Central memory CD8-positive, alpha-beta T cell (primary cell): Measurements from ENCODE around the gene CCNT2.
"Not testable (repeated sequence)": the region's sequence is repeated elsewhere in the genome, so short reads cannot be mapped to it uniquely, and the experiment has no call there.

ENCODE experiments used
- ATAC-seq: fragments of 150-1000 bp; cut with Tn5 transposase; replicated peaks from 2 replicates; pipeline ENCODE4 v1.10.0; 2022; ENCODE audit warnings: mild to moderate bottlenecking, moderate FRiP score, moderate number of reproducible peaks; ENCODE audit not compliant: poor library complexity, severe bottlenecking; ENCODE audit errors: extremely low read depth
- DNase-seq, 2 donors: peaks; one replicate each; pipeline ENCODE4 v3.0.0; 2021; ENCODE audit warnings: low spot score in 2 of 2
- H3K27ac Mint-ChIP-seq: one replicate; pipeline ENCODE4 v1.8.0; 2022; ENCODE audit warnings: low read depth, mild to moderate bottlenecking, moderate library complexity, mixed read lengths
- H3K27me3 Mint-ChIP-seq: one replicate; pipeline ENCODE4 v1.8.0; 2022; ENCODE audit warnings: mixed read lengths
- H3K36me3 Mint-ChIP-seq: one replicate; pipeline ENCODE4 v1.8.0; 2022; ENCODE audit warnings: mild to moderate bottlenecking, moderate library complexity, mixed read lengths; ENCODE audit not compliant: insufficient read depth
- H3K4me1 Mint-ChIP-seq: one replicate; pipeline ENCODE4 v1.8.0; 2022; ENCODE audit warnings: mixed read lengths
- H3K4me3 Mint-ChIP-seq: one replicate; pipeline ENCODE4 v1.8.0; 2022; ENCODE audit warnings: mild to moderate bottlenecking, moderate library complexity, mixed read lengths
- H3K9me3 Mint-ChIP-seq: one replicate; pipeline ENCODE4 v1.8.0; 2022; ENCODE audit warnings: mixed read lengths

CCNT2 gene

DNA sequence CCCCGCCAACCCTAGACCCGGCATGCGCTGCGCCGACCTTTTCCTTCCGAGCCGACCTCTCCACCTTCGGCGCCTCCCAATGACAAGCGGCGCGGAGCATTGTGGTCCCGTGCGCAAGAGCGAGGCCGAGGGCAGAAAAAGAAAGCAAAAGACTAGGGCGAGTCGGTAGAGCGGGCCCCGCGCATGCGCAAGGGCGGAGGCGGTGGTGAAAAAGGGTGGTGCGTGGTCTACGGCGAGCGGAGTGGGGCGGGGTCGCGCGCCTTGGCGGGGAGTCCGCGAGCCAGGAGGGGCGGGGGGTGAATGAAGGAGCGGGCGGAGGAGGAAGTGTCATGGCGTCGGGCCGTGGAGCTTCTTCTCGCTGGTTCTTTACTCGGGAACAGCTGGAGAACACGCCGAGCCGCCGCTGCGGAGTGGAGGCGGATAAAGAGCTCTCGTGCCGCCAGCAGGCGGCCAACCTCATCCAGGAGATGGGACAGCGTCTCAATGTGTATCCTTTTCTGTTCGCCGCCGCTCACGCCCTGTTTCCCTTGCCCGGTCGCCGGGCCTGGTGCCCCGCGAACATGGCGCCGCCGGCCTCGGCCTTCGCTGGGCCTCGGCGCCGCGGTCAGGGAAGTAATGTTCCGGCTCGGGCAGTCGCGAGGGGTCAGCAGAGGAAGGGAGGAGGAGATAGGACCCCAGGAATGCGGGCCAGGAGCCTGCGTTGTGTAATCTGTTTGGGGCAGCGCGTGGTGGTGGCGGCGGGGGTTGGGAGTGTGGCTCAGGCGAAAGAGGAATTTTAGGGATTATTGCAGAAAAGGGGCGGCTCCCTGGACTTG lies at the start of gene CCNT2:
Gene CCNT2 (plus strand): TSS at position 297 of the 815 bp plus-strand sequence. CDS start 33 bp downstream, at position 330.
- ATAC-seq = peak; percentile 86
- Mint-ChIP-seq H3K9me3 (no peaks in the 10 kb centered on the region), H3K4me3 (peak within 1 kb of the TSS; percentile 83), H3K27ac (peak within 1 kb of the TSS; percentile 96), H3K27me3 (no peaks in the 10 kb centered on the region), H3K36me3 (peaks cover 22% of the 10 kb centered on the region), H3K4me1 (peaks cover 42% of the 10 kb centered on the region)
- DNase-seq = peak; percentile 99 to 100

DNA sequence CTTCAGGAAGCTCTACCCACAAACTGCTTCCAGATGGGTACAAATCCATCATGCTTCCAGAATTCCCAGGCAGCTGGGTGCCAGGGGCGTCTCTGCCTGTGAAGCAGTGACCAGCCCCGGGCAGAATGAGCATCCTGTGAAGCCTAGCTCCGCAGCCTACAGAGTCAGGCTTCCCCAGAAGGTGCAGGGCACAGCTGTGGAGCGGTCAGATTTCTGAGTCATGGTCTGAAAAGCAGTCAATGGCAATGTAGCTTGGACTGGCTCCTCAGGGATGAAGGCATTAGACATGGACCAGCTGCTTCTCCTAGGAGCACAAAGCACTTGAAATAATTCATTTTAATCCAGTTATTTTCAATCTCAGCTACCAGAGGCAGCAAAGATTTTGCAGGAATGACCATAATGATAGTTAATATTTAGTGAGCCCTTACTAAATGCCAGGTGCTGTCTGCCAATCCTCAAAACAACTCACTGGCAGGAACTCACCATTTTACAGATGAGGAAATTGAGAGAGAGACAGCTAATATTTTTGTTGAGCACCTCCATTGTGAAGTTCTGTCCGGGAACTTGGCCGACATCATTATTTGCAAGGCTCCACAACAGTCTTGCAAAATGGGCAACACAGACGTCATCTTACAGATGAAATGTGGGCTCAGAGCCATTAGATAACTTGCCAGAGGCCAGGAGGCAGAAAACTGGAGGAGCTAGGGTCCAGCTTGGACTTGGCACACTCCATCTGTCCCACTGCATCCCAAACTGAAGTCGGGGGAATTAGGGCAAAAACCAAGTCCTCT lies 48.5 kb upstream of the CCNT2 start:
- Mint-ChIP-seq H3K36me3 (no peaks in the 10 kb centered on the region), H3K27ac (no peak overlapping the region), H3K4me1 (no peaks in the 10 kb centered on the region), H3K4me3 (no peak overlapping the region), H3K27me3 (no peaks in the 10 kb centered on the region), H3K9me3 (no peaks in the 10 kb centered on the region)
- DNase-seq = no peak
- ATAC-seq = no peak

DNA sequence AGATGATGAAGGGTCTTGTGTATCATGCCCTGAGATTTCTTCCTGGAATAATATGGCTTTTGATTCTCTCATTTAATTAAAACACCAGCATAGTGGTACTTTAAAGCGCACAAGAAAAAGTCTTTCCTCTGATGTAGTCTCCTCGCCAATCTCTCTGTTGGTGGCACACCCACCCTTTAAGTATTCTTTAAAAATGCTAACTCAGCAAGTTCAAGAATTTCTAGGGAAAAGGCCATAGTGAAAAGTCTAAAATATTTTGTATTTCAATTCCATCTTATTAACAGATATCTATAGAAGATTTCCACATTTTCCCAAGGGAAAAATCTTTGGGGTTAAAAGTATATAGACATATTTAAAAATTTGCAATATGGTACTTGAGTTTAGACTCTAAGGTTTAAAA lies 45.5 kb upstream of the CCNT2 start:
- Mint-ChIP-seq H3K36me3 (no peaks in the 10 kb centered on the region), H3K27me3 (no peaks in the 10 kb centered on the region), H3K9me3 (peaks cover 6% of the 10 kb centered on the region), H3K27ac (no peak overlapping the region), H3K4me1 (no peaks in the 10 kb centered on the region), H3K4me3 (no peak overlapping the region)
- ATAC-seq (no peak), DNase-seq (no peak)

DNA sequence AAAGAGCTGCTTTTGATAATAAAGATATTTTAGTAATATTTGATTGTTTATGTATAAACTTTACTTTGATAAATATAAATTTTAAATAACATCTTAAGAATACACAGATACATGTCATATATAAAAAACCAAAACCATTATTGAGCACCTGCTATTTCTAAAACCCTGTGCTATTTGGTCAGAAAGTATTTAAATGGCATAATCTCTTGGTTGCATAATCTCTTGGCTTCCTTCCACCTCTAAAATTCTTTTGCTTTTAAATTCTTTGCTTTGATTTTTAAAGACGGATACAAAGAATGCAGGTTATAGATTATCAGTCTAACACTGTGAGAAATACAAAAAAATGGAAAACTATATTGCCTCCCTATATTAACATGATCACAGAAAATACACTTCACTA lies 43.3 kb upstream of the CCNT2 start:
- H3K36me3 Mint-ChIP-seq = no peaks in the 10 kb centered on the region
- ATAC-seq (no peak), DNase-seq (no peak)
- no peaks in the 10 kb centered on the region for H3K4me1 Mint-ChIP-seq
- H3K27me3 Mint-ChIP-seq = no peaks in the 10 kb centered on the region
- H3K4me3 Mint-ChIP-seq = no peak overlapping the region
- peaks cover 6% of the 10 kb centered on the region for H3K9me3 Mint-ChIP-seq
- no peak overlapping the region for H3K27ac Mint-ChIP-seq

DNA sequence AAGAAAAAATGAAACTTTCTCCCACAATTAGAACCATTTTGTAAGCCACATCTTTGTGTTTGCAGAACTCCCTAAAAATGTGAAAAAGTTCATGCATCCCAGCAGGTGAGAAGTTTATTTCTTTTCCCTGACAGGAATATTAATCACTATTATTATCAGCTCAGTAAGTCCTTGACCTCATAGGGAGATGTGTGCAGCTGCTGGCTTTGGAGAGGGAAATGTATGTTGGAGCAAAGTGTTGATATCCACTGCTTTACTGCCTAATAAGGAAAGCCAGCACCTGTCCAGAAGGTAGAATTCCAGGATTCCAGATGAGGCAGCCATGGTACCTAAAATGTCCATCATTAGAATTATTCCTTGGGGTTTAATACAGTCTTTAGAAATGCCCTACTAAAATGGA lies 35.8 kb upstream of the CCNT2 start:
- Mint-ChIP-seq H3K4me3 (no peak overlapping the region), H3K9me3 (peaks cover 3% of the 10 kb centered on the region), H3K27ac (no peak overlapping the region), H3K36me3 (no peaks in the 10 kb centered on the region), H3K4me1 (no peaks in the 10 kb centered on the region), H3K27me3 (no peaks in the 10 kb centered on the region)
- DNase-seq (no peak), ATAC-seq (no peak)

DNA sequence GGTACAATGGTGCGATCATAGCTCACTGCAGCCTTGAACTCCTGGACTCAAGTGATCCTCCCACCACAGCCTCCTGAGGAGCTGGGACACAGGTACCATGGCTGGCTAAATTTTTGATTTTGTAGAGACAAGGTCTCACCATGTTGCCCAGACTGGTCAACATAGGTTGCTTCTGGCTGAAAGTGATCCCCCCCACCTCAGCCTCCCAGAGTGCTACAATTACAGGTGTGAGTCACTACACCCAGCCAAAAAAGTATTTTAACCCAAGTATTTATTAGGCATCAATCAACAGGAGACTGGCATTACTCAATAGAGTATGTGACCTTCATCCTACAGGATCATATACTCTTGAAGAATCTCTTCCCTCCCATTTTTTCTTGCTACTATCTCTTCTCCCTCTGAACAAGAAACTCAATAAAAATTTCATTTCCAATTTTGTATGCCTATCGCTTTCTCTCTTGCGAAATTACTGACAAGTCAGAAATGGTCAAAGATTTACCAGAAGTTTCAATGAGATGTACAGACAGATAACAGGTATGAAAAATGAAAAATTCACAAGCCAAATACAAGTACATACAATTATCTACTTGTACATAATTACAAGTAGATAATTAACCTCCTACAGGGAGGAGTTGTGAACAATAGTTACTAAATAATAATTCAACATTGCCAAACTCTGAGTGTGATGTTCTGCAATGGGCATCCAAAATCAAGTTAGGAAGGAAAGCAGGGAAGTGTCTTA lies 34.9 kb upstream of the CCNT2 start:
- Mint-ChIP-seq H3K36me3 (no peaks in the 10 kb centered on the region), H3K4me1 (no peaks in the 10 kb centered on the region), H3K27ac (no peak overlapping the region), H3K27me3 (no peaks in the 10 kb centered on the region), H3K9me3 (no peaks in the 10 kb centered on the region), H3K4me3 (no peak overlapping the region)
- DNase-seq (no peak), ATAC-seq (no peak)

DNA sequence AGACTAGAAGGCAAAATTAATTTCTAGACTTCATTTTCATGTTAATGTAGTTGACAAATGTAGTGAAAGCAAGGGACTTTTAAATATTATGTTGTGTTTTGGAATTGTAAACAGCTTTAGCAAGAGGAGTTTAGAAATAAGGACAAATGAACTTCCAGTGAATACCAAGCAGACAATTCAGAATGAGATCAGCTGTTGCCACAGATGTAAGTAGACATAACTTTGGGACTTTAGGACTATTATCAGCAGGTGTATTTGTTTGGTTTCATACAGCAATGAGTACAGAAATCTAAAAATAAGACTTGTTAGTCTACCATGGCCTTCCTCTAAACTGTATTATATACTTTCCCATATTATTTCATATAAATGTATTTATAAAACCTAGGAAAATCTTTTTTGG lies 34.2 kb upstream of the CCNT2 start:
- Mint-ChIP-seq H3K9me3 (no peaks in the 10 kb centered on the region), H3K27ac (no peak overlapping the region), H3K4me1 (no peaks in the 10 kb centered on the region), H3K4me3 (no peak overlapping the region), H3K36me3 (no peaks in the 10 kb centered on the region), H3K27me3 (no peaks in the 10 kb centered on the region)
- ATAC-seq (no peak), DNase-seq (no peak)

GRCh38 chr2:134892282-134893035 lies 26.2 kb upstream of the CCNT2 start:
- Mint-ChIP-seq H3K4me3 (no peak overlapping the region), H3K36me3 (no peaks in the 10 kb centered on the region), H3K27me3 (no peaks in the 10 kb centered on the region), H3K27ac (no peak overlapping the region), H3K9me3 (no peaks in the 10 kb centered on the region), H3K4me1 (no peaks in the 10 kb centered on the region)
- DNase-seq (no peak), ATAC-seq (no peak)

- no peak overlapping the region for H3K4me3 Mint-ChIP-seq
- DNase-seq = no peak
- no peak overlapping the region for H3K27ac Mint-ChIP-seq
- no peaks in the 10 kb centered on the region for H3K27me3 Mint-ChIP-seq
- no peak for ATAC-seq
- H3K4me1 Mint-ChIP-seq = no peaks in the 10 kb centered on the region
- H3K36me3 Mint-ChIP-seq = no peaks in the 10 kb centered on the region
- H3K9me3 Mint-ChIP-seq = no peaks in the 10 kb centered on the region
Observed at GRCh38 chr2:134897932-134898331, 20.7 kb upstream of the CCNT2 start.

- no peak overlapping the region for H3K27ac Mint-ChIP-seq
- no peaks in the 10 kb centered on the region for H3K9me3 Mint-ChIP-seq
Observed at GRCh38 chr2:134899204-134899603, 19.4 kb upstream of the CCNT2 start.

GRCh38 chr2:134900151-134900550 lies 18.5 kb upstream of the CCNT2 start:
- Mint-ChIP-seq H3K9me3 (no peaks in the 10 kb centered on the region), H3K4me3 (no peak overlapping the region), H3K36me3 (no peaks in the 10 kb centered on the region), H3K27ac (no peak overlapping the region), H3K4me1 (no peaks in the 10 kb centered on the region), H3K27me3 (no peaks in the 10 kb centered on the region)
- DNase-seq = no peak
- no peak for ATAC-seq

More at GRCh38 chr2:134899204-134899603, 19.4 kb upstream of the CCNT2 start:
- no peaks in the 10 kb centered on the region for H3K27me3 Mint-ChIP-seq
- no peaks in the 10 kb centered on the region for H3K36me3 Mint-ChIP-seq
- no peak for DNase-seq
- no peaks in the 10 kb centered on the region for H3K4me1 Mint-ChIP-seq
- no peak overlapping the region for H3K4me3 Mint-ChIP-seq
- no peak for ATAC-seq

DNA sequence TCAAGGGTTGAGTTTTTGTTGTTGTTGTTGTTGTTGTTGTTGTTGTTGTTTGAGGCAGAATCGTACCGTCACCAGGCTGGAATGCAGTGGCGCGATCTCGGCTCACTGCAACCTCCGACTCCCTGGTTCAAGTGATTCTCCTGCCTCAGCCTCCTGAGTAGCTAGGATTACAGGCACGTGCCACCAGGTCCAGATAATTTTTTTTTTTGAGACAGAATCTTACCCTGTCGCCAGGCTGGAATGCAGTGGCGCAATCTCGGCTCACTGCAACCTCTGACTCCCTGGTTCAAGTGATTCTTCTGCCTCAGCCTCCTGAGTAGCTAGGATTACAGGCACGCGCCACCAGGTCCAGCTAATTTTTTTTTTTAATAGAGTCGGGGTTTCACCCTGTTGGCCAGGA lies 14.9 kb upstream of the CCNT2 start:
- H3K4me3 Mint-ChIP-seq, ATAC-seq, DNase-seq, H3K4me1 Mint-ChIP-seq, H3K9me3 Mint-ChIP-seq, H3K36me3 Mint-ChIP-seq, H3K27ac Mint-ChIP-seq, H3K27me3 Mint-ChIP-seq: not testable (repeated sequence)
